Renal cortex interstitium (tissue), 11 donors: Measurements from ENCODE around the gene TASP1. TPM values are rescaled to one million over a fixed set of nuclear protein-coding genes. Genes with fewer than 3 reads are reported as not detected.

ENCODE experiments used
- DNase-seq, 11 donors: peaks; one replicate each; pipeline ENCODE4 v3.0.0-alpha.2; 2013; ENCODE audit warnings: low read depth in 9 of 11, low spot score in 4 of 11; ENCODE audit errors: extremely low read depth in 1 of 11
- polyA plus RNA-seq, 3 donors: library from polyadenylated mRNA; unstranded; fragments of 120-200 nt; gene quantifications; one replicate each; pipeline ENCODE4 v1.2.1, GENCODE V29; 2013; ENCODE audit not compliant: insufficient read length in 3 of 3

The TASP1 gene
- polyA plus RNA-seq, 3 donors: 12.4 to 15.2 (median 14.1) TPM

DNA sequence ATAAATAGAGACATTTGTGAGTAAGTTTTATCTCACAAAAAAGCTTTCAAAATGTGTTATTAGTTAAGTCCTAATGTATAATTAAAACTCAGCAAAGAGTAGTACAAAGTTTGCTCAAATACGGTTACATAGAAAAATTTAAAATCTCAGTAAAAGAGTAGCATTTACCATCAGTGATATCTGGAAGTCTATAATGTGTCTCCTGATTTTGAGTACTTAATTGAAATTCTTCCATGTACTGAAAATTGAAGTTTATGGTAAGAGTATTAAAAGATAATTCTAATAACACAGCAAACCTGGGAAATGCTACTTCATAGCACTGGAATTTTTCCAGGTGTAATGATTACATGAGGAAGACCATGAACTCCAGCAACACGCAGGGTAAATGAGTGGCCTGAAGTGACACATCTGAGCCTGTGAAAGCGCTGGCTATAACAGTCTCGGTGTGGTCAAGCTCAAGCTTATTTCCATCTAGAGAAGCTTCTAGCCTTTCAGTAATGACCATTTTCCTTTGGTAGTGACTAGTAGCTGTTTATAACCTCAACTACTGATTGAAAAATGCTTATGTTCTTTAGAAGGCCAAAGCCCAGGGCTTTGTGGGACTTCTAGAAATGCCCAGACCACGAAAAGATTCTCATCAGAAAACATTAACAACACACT, 214.4 kb downstream of the TASP1 start:
- no peak for DNase-seq

DNA sequence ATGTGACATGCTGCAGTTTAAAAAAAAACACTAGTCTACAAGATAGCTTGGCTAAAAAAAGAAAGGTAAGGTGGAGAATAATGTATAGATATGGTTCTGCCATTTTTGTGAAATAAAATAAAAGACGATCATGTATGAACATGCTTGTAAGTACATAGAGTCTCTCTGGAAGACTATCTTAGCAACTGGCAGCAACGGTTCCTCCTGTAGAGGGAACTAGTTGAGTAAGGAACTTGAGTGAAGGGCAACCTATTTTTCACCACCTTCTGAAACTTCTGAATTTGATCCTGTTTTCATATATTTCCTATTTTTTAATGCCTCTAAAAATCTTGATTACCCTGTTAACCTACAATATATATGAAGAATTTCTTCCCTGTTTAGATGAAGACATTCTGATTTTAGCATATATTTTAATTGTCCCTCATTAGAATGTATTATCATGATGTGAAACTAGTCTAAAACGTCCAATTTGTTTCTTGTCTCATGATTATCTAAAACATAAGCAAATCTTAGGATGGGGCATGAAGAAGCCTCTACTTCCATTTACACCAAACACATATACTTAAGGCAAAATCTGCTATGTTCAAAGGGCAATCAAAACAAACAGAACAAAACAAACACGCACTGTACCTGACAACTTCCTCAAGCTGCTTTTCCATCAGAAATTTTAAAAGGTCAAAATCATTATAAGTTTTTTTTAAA, 215.1 kb downstream of the TASP1 start:
- DNase-seq: no peak

DNA sequence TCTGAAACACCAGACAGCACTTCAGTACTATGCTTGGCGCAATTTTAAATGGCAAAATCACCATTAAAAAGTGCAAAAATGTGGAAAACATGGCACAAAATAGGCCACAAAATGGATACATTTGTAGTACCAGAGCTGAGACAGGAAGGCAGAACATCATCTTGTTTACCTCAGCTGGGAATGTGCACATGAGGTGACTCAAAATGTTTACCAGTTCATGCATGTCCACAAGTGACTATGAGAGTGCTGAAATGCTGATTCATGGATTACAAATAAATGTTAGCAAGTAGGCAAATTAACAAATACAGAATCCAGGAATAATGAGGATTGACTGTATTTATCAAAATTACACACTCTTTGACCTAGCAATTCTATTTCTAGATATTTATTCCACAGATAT, 216.1 kb downstream of the TASP1 start:
- no peak for DNase-seq

DNA sequence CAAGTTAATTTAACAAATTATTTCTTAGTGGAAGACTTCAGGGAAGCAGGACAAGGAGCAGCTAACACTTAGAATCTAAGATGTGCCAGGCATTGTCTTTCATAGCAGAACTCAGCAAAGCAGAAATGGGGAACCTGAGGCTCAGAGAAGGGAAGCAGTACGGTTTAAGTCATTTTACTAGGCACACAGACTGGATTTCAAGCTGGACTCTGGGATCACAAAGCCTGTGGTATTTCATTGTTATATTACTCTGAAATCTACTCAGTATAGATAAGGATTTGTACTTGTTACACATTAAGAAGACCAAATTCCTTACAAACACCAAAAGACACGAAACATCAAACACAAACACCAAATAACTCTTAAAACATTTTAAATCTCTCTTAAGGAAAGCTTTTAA, 218.1 kb downstream of the TASP1 start:
- no peak for DNase-seq

DNA sequence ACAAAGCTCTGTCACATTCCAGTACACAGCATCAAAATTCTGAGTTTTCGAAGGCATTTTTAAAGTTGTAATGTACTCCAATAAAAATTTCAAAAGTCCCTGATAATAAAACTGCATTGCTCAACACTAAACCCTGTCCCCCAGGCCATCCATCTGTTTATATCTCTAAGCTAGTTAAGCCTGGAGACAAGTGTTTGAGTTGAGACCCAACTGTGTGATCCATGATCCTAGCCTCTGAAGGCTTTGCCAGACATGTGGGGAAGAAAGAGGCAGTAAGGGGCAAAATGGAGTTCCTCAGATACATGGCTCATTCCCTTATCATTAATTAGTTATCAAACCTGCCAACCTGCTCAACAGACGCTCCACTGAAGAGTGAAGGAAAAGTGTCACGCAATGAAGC, 219.3 kb downstream of the TASP1 start:
- DNase-seq: no peak

DNA sequence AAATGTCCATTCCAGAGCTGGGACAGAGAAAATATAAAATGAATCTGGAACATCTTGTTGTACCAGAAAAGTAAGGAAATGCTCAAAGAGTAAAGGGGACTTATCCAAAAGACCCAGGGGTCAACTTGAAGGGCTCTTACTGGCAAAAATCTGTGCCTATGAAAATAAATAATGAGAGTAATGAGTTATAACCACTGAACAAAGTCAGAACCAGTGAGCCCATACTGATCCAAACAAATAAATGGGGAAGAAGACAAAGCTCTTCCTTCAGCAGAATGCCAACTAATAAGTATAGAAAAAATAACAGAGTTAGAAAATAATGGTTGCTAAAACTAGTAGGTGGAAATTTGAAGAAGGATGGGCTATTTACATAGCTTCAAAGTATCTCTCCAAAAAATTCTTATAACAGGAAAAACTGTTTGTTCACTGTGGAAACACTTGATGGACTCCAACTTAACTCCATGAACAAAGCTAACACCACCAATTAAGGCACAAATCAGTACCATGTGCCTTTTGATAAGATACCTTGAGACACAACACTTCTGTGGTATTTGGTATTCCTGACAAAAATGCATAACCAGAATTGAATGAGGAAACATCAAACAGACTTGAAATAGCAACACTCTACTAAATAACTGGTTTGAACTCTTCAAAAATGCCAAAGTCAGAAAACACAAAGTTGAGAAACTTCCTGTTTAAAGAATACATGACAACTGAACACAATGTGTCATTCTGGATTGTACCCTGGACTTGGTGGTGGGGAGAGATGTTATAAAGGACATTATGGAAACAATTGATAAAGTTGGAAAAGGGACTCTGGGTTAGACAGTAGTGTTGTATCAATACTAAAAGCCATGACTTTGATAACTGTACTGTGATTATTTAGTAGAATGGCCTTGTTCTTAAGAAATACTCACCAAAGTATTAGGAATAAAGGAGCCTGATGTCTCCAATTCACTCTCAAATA, 220.2 kb downstream of the TASP1 start:
- DNase-seq: no peak

DNA sequence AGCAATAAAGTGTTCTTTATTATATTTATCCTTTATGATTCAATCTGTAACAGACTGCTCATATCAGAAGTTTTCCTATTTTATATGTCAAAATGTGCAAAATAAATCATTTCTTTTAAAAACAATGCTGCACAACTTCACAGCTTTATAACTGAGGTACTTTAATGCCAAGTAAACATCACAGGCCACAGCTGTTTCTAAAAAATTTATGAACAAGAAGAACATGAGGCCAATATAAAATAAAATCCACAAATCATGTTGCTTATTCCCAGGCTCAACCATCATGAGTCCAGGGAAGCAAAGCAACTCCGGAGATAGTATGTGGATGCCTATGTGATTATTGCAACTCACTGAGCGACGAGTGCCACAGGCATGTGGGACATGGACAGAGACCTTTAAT, 222.2 kb downstream of the TASP1 start:
- DNase-seq: peak in 2 of 11 donors; percentile 2 to 33

DNA sequence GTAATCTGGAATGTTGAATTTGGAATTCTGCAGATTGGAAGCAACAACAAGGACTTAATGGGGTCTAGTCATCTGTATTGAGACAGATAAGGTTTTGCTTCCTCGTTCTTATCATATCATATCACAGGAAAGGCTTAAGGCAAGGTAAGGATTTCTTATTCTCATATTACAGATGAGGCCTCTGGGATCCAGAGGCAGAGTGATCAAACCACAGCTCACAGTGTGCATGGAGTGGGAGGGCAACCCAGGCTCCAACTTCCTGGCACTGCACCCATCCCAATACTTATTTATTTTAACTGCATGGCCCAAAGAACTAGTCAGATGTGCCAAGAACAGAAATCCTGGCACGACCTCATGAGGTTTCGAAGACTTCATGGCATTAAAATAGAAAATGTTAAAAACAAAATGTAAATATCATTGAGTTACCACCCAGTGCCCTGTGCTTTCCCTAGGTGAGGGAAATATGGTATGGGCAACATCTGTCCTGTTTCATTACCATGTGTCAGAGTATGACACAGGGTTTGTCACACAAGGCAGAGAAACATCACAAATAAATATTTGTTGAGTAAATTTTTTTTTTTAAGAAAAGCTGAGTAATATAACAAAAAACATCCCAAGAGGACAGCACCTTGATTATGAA, 225.8 kb downstream of the TASP1 start:
- no peak for DNase-seq

DNA sequence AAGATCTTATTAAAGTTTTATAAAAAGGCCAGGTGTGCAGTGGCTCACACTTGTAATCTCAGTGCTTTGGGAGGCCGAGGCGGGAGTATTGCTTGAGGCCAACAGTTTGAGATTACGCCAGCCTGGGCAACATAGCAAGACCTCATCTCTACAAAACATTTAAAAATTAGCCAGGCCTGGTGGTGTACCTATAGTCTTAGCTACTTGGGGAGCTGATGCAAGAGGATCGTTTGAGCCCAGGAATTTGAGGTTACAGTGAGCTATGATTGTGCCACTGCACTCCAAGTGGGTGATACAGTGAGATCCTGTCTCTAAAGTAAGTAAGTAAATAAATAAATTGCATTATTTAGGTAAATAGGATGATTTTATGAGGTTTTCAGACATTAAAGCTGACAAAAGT, 234.4 kb downstream of the TASP1 start:
- DNase-seq: no peak

DNA sequence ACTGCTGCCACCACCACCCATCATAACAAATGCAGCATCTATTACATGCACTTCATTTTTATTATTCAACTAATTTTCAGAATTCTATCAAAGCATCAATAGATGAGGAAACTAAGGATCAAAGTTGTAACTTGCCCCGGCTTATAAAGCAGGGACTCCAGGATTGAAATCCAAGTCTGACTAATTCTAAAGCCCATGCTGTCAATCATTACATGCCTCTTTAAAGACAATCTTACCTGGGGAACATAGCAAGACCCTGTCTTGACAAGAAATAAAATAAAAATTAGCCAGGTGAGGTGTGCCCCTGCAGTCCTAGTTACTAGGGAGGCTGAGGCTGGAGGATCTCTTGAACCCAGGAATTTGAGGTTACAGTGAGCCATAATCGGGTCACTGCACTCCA, 235.3 kb downstream of the TASP1 start:
- DNase-seq: no peak

DNA sequence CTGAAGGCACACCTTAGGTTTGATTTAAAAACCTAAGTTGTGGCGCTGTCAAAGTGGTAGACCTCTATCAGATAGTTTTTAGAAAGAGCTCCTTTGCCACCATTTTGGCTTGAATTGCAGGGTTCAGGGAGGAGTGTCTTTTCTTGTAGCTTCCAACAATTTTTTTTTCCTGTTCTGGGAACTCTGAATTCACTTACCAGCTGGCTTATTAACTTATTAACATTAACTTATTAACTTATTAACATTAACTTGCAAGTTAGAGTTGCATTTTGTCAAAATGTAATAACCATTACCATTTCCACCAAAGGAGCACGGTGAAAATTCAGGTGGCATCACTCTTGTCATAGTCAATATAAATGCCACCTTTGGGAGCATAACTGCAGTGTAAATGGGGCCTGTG, 235.7 kb downstream of the TASP1 start:
- DNase-seq: no peak

DNA sequence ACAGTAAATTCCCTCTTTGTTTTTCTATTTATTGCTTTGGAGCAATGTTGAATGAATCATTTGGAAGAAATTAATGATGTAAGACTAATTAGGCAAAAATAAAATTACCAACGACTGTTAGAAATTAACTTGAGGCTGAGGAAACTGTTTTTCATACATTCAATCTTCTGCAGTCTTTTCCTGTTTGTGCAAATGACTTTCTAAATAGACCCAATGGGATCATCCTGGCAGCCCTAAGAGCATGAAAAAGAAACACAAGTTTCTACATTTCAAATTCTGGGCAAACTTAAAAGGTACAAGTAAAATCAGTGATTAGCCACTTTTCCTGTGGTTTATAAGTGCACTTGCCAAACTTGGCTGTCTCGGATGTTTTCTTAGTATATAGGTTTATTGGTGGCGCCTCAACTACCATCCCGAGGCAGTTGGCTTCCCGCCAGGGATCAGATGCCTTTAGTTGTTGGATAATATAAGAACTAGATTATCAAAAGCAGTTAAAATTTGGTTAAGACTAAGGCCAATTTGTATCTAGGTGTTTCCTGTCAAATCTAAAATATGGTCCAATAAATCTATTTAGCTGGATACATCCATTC, 236.5 kb downstream of the TASP1 start:
- DNase-seq: no peak

DNA sequence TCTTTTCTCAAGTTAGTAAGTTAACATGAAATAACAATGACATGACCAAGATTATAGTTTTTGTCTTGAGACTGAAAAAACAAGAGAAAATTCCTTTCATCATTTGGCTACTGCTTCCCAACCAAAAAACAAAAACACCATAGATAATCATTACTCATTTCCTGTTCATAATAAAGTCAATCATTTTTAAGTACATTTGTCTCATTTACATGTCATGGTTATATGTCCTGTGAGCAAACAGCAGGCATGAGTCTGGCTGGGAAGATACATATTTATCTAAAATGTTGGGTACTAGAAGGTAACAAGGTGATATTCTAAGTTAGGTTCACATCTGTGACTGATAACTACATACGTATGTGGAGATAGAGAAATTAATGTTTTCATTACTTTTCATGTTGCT, 237.1 kb downstream of the TASP1 start:
- no peak for DNase-seq

DNA sequence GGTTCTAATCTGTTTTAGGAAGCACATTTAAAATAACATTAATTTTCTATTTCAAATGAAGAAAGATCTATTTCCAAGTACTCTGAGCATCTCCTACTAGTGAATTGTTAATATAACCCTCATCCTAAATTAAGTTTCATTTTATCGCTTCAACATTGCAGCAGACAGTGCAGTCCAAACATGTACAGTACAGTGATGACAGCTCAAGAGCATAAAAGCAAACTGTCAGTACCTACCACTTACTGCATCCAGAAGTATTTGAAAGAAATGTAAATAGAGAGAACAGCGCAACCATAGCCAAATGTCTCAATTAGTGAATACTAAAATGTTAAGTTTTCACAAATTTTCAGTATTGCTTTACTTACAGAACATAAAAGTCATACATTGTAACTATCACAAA, 238.3 kb downstream of the TASP1 start:
- no peak for DNase-seq

DNA sequence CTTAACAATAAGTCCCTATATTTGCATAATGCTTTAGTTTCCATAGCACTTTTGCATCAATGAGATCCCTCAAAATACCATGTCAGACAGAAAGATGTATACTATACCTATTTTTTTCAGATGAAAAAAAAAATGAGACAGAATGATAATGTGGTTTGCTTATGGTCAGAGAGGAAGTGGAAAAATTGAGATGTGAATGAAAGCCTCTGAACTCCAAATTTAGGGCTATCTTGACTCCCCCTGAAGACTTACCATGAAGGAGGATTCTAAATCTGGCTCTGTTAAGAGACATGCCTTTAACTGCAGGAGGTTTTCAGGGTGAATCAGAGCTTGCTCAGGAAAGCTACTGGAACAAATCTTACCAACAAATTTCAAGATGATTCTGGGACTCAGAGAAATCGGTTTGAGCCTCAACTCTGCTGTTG, 241.4 kb downstream of the TASP1 start:
- no peak for DNase-seq

DNA sequence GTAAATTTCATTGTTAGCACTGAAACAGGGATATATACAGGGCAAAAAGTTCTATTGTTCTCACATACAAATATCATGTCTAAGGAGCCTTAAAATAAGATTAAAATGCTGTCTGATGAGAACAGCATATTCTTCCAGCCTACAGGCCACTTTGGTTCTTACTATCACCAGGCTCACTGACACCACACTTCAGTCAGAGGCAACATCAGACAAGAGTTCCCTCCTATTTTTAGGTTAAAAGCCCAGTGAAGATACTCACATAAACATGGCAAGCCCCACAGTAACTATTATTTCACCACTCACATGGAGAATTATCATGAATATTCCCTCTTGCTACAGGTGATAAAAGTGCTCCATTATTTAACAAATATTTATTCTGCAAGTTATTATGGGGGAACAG, 241.9 kb downstream of the TASP1 start:
- no peak for DNase-seq

DNA sequence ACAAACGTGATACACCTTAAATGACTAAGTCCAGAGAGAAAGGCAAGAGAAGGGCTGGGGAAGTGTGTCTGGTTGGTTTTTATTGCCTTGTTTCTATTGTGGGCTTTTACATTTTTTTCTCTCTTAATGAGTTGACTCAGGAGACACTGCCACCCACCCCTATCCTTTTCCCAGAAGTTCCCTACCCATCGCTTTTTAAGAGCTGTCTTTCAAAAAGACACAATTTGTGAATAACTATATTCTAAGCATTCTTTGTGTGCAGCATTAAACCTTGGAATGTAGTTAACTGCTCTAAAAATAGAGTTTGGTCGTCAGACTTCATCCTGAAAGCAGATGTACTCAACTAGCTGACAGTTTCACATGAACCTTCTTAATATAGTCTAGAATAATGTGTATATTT, 242.7 kb downstream of the TASP1 start:
- DNase-seq: no peak

DNA sequence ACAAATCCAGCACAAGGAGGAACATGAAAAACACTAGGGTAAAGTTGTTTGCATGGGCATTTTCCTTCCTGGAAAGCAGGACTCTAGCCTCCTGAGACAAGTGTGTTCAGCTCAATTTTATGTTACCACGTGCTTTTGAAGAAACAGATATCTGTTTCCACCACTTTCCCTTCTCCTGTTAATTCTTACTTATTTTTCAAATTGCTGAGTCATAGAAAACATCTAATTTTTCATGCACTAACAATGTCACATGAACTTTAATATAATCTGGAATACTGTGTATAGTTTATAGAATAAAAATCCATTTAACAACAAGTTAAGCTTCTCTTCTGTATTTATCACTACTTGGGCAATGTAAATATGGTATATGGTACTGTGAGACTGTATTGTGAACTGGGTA, 243.5 kb downstream of the TASP1 start:
- DNase-seq: no peak

DNA sequence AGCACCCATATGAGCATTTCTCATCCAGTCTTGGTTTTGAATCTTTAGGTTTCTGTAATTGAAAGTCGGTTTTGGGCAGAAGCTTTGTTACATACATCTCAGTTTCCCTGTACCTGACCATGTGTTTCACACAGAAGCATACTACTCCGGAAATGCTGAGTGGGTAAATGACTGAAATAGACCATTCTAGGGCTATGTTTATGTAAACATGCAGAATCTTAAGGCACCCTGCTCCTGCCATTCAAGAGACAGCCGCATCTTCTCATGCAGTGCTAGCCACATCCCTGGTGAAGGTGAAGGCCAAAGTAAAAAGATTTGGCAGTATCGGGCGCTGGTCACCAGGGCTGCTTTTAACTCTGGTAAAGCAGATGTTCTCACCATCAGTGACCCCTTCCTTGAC, 246.3 kb downstream of the TASP1 start:
- DNase-seq: no peak
